OCI-LY1 (cell line): ENCODE data around the gene MISFA.

Experiments used
- H2AFZ ChIP-seq: fragments of 200-600 bp; sonication (generic), shearing (Covaris generic); 2 replicates; pipeline ENCODE4 v1.6.0; 2014; ENCODE audit warnings: antibody characterized with exemption, mild to moderate bottlenecking, low read length
- H3F3A ChIP-seq: fragments of 200-600 bp; sonication (generic), shearing (Covaris generic); 2 replicates; pipeline ENCODE4 v1.6.0; 2014; ENCODE audit warnings: mild to moderate bottlenecking, antibody characterized with exemption, low read length, moderate library complexity; ENCODE audit not compliant: insufficient read depth
- H3K27ac ChIP-seq: fragments of 200-600 bp; sonication (generic); 2 replicates; pipeline ENCODE4 v1.5.1; 2014; ENCODE audit warnings: low read length, mixed run types, mild to moderate bottlenecking, low read depth; ENCODE audit not compliant: poor library complexity, severe bottlenecking
- H3K27me3 ChIP-seq: fragments of 200-600 bp; sonication (generic); 2 replicates; pipeline ENCODE4 v1.6.0; 2014; ENCODE audit warnings: antibody characterized with exemption, mild to moderate bottlenecking, low read length, moderate library complexity; ENCODE audit not compliant: insufficient read depth
- H3K36me3 ChIP-seq: fragments of 200-600 bp; sonication (generic); 2 replicates; pipeline ENCODE4 v1.6.1; 2014; ENCODE audit warnings: mild to moderate bottlenecking, antibody characterized with exemption, low read length, moderate library complexity, mixed read lengths; ENCODE audit not compliant: insufficient read depth
- H3K4me1 ChIP-seq: fragments of 200-600 bp; sonication (generic); 2 replicates; pipeline ENCODE4 v1.5.1; 2014; ENCODE audit warnings: mild to moderate bottlenecking, low read length, moderate library complexity; ENCODE audit not compliant: insufficient read depth, severe bottlenecking
- H3K4me2 ChIP-seq: fragments of 200-600 bp; sonication (generic), shearing (Covaris generic); 2 replicates; pipeline ENCODE4 v1.6.1; 2014; ENCODE audit warnings: low read length
- H3K4me3 ChIP-seq: fragments of 200-600 bp; sonication (generic); 2 replicates; pipeline ENCODE4 v1.5.1; 2014; ENCODE audit warnings: low read length, low read depth, mild to moderate bottlenecking, mixed read lengths; ENCODE audit not compliant: poor library complexity, severe bottlenecking
- H3K79me2 ChIP-seq: fragments of 200-600 bp; shearing (Covaris generic); 2 replicates; pipeline ENCODE4 v1.6.1; 2016; ENCODE audit warnings: mixed run types, low read length, mixed read lengths; ENCODE audit not compliant: insufficient read depth
- H3K9ac ChIP-seq: fragments of 200-600 bp; sonication (generic), shearing (Covaris generic); 2 replicates; pipeline ENCODE4 v1.6.1; 2014; ENCODE audit warnings: mild to moderate bottlenecking, low read length, mixed read lengths
- H3K9me2 ChIP-seq: fragments of 200-600 bp; sonication (generic), shearing (Covaris generic); 2 replicates; pipeline ENCODE4 v1.6.1; 2014; ENCODE audit warnings: low read depth, mild to moderate bottlenecking, low read length, mixed read lengths
- H3K9me3 ChIP-seq: fragments of 200-600 bp; shearing (Covaris generic); 2 replicates; pipeline ENCODE4 v1.6.1; 2014; ENCODE audit warnings: low read length, mixed read lengths
- H4K20me1 ChIP-seq: fragments of 200-600 bp; sonication (generic), shearing (Covaris generic); 2 replicates; pipeline ENCODE4 v1.6.0; 2016; ENCODE audit warnings: mild to moderate bottlenecking, low read length; ENCODE audit not compliant: insufficient read depth
- EZH2 ChIP-seq: fragments of 200-600 bp; sonication (generic), shearing (Covaris generic); IDR thresholded peaks from 2 replicates; pipeline ENCODE4 v1.8.0; 2017; ENCODE audit warnings: borderline replicate concordance, mixed run types, mild to moderate bottlenecking, antibody characterized with exemption, low read length, moderate library complexity, mixed read lengths
- TF ChIP-seq, protein P1 (sequence below): fragments of 200-600 bp; sonication (generic), shearing (Covaris generic); IDR thresholded peaks from 2 replicates; pipeline ENCODE4 v1.5.1; 2017; ENCODE audit warnings: mild to moderate bottlenecking, antibody characterized with exemption, low read length, moderate library complexity, mixed read lengths

Gene MISFA

DNA sequence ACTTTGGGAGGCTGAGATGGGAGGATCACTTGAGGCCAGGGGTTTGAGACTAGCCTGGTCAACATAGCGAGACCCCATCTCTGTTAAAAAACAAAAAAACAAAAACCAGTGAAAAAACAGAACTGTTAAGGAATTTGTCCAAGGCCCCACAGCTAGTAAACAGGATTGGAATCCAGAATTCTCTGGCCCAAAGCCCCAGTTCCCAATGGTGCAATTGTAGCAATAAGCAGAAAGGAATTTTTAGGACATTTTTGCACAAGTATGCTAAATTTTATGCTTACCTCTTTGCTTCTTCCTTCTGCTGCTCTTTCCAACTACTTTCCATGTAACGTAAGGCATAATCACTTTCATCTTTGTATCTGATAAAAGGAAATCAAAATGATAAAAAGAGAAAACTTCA, 11.6 kb downstream of the MISFA start:
- Histone ChIP-seq H3K4me3 (no peak overlapping the region), H3K79me2 (no peaks in the 10 kb centered on the region), H3K9me3 (no peaks in the 10 kb centered on the region), H3K4me2 (no peak overlapping the region), H3K4me1 (no peaks in the 10 kb centered on the region), H3K9ac (no peak overlapping the region), H3K9me2 (no peaks in the 10 kb centered on the region), H2AFZ (no peak overlapping the region), H3F3A (no peaks in the 10 kb centered on the region), H3K36me3 (peaks cover 65% of the 10 kb centered on the region), H4K20me1 (no peaks in the 10 kb centered on the region), H3K27me3 (no peaks in the 10 kb centered on the region), H3K27ac (no peak overlapping the region)
- TF ChIP-seq, protein P1, sequence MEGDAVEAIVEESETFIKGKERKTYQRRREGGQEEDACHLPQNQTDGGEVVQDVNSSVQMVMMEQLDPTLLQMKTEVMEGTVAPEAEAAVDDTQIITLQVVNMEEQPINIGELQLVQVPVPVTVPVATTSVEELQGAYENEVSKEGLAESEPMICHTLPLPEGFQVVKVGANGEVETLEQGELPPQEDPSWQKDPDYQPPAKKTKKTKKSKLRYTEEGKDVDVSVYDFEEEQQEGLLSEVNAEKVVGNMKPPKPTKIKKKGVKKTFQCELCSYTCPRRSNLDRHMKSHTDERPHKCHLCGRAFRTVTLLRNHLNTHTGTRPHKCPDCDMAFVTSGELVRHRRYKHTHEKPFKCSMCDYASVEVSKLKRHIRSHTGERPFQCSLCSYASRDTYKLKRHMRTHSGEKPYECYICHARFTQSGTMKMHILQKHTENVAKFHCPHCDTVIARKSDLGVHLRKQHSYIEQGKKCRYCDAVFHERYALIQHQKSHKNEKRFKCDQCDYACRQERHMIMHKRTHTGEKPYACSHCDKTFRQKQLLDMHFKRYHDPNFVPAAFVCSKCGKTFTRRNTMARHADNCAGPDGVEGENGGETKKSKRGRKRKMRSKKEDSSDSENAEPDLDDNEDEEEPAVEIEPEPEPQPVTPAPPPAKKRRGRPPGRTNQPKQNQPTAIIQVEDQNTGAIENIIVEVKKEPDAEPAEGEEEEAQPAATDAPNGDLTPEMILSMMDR = no peak
- TF ChIP-seq EZH2 = no peak

DNA sequence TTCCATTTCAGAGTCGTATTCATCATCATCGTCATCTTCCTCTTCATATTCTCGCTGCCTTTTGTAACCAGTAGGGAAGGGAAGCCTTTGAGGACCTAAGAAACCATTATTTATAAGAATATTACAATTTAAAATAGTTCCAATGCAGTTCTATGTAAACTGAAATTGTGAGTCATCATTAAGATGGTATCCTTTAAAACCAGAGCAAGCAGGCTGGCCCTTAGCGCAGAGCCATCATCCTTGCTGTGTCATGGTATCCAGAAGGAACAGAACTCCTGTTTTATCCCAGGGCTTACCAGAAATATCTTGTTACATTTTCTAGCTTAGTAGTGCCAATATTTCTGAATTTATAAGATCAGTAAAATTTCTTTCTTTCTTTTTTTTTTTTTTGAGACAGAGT, 12.8 kb downstream of the MISFA start:
- Histone ChIP-seq H3K9ac (no peak overlapping the region), H3K9me2 (no peaks in the 10 kb centered on the region), H3F3A (no peaks in the 10 kb centered on the region), H3K36me3 (peaks cover 60% of the 10 kb centered on the region), H3K79me2 (no peaks in the 10 kb centered on the region), H3K4me2 (no peak overlapping the region), H4K20me1 (no peaks in the 10 kb centered on the region), H3K27ac (no peak overlapping the region), H3K4me1 (no peaks in the 10 kb centered on the region), H2AFZ (no peak overlapping the region), H3K4me3 (no peak overlapping the region), H3K27me3 (no peaks in the 10 kb centered on the region), H3K9me3 (no peaks in the 10 kb centered on the region)
- TF ChIP-seq, protein P1 = no peak
- no peak for TF ChIP-seq EZH2

DNA sequence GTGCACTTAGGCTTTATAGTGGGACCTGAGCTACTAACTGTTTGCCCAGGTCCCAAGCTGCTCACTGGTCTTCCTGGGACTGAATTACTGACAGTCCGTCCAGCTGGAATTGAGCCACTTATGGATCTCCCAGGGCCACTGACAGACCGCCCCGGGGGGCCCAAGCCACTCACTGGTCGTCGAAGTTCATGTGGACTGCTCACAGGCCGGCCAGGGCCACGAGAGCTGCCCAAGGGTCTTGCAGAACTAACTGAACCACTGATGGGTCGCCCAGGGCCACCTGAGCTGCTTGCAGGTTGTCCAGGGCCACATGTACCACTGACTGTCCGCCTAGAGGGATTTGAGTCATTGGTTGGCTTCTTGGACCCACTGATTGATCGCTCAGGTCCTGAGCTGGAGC, 15.1 kb downstream of the MISFA start:
- Histone ChIP-seq H3K4me3 (no peak overlapping the region), H3F3A (no peaks in the 10 kb centered on the region), H3K27me3 (no peaks in the 10 kb centered on the region), H4K20me1 (no peaks in the 10 kb centered on the region), H3K9ac (no peak overlapping the region), H3K4me1 (peaks cover 12% of the 10 kb centered on the region), H3K27ac (no peak overlapping the region), H2AFZ (no peak overlapping the region), H3K9me3 (no peaks in the 10 kb centered on the region), H3K4me2 (no peak overlapping the region), H3K36me3 (peaks cover 46% of the 10 kb centered on the region), H3K9me2 (no peaks in the 10 kb centered on the region), H3K79me2 (peaks cover 20% of the 10 kb centered on the region)
- TF ChIP-seq, protein P1 = no peak
- no peak for TF ChIP-seq EZH2
